GM18511 (cell line): Measurements from ENCODE around the gene PDLIM1.
A peak's percentile ranks its signal among the peaks of the same experiment; 100 is the strongest.

Source experiments
- ATAC-seq: cut with Tn5 transposase; IDR thresholded peaks from one replicate; pipeline ENCODE4 v1.9.1; 2021; ENCODE audit warnings: mild to moderate bottlenecking, moderate library complexity; ENCODE audit not compliant: unreplicated experiment

PDLIM1 gene

DNA sequence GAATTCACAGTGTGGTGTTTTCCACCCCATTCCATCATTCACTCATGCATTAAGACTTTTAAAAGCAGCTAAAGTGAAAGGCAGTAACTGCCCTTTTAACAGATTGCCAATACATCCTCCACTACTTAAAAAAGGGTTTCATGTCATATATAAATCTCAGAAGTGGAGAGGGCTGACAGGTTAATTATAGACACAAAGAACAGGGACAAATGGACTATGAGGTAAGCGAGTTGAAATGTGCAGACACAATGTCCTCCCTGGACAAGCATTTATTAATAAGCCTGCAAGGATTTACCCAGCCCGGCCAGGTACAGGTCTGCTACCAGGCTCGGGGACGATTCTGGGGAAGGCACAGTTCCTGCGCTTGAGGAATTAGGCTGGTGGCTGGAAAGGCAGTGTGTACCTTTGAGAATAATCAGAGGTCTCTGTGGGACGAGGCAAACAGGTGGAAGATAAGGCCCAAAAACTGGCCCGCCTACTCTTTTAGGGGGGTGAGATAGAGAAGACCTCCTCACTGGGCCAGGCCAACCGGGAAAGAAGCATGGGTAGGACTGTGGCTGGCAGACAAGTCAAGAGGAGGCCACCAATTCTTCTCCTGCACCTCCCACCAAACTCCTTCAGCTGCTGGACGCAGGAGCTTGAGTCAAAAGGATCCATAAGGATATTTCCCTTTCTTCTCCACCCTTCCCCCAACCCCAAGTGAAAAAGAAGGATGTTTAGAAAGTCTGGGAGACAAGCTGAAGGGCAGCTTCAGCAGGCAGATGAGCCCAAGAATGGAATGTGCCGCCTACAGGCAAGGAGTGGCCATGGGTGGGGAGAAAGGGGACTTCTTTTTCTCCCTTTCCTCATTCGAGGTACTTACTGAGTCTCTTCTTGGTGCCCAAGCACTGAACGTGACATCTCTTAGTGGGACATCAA lies 1.5 kb downstream of the PDLIM1 start:
- ATAC-seq = no peak

DNA sequence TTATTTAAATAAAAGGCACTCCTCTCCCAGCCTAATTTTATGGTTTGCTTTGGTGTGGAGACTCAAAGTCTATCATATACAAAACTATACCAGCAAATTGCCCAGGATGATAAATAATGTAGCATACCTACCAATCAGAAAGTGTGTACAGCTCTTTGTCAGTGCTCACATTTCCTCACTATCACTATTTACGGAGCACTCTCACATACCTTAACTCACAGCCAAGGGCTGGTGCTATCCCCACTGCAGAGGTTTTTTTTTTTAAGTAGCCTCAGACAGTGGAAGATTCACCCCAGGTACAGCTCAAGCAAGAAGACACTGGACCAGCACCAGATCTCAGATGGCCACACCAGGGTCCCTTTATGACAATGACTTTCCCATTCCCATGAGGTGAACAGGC lies 2.5 kb downstream of the PDLIM1 start:
- ATAC-seq = no peak

DNA sequence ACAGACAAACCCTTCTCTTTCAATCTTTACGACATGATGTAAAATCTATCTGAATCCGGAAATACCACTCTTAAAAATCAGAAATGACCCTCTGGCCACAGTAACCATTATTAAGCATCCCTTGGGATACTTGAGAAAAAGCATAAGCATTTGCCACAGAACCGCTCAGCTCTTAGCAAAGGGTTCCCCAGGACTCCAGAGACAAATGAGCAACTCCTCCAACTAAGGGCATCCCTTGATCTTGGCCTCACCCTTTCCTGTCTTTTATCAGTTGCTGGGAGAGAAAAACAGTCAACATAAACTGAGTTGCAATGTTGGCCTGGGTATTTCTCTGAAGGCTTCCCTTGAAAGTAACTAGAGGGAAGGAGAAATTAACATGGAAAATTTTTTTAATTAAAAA lies 3.5 kb downstream of the PDLIM1 start:
- no peak for ATAC-seq

DNA sequence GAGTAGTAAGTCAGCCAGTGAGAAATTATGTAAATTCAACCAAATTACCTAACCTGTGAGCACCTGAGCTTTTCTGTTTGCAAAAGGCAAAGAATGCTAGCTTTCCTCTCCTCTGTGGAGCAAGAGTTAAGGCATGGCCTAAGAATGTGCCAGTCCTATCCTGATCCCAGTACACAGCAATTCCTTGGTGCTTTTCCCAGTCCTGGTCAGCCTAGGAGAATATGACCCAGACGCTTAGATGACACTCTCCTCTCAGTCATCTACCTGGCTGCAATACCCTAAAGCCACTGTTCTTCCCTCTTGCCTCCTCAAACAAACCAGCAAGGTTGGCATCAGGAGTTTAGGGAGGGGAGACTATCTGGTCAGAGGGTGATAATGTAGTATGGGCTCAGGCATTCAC lies 4.1 kb downstream of the PDLIM1 start:
- no peak for ATAC-seq

DNA sequence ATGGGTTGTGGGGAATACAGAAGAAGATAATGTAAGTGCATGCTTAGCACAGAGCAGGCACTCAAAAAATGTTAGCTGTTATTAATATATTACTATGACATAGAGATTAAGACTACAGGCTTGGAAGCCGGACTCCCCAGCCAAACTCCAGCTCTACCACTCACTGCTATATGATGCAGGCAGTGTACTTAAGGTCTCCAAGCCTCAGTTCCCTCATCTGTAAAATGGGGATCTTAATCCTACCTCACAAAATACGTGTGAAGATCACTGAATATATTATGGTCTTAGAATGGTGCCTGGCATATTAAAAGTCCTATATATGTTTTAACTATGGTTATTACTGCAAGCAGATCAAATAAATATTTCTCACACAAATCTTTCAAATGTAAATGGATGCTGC lies 5.2 kb downstream of the PDLIM1 start:
- no peak for ATAC-seq

DNA sequence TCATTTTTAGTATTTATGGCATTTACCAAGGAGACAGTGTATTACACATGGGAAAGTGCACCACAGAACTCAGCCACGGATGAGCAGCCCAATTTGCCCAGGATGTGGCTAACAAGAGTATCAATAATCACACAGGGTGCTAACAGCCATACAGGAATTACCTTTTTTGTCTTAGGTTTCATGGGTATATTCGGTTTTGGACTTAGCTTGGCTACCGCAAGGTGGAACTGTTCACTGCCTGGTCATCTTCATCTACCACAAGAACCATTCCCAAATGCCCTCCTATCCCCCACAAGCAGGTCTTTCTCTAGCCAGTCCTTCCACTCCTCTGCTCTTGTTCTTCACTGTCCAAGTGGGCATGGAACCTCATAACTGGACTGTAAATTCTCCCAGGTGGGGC lies 6.0 kb downstream of the PDLIM1 start:
- peak; percentile 58 for ATAC-seq

DNA sequence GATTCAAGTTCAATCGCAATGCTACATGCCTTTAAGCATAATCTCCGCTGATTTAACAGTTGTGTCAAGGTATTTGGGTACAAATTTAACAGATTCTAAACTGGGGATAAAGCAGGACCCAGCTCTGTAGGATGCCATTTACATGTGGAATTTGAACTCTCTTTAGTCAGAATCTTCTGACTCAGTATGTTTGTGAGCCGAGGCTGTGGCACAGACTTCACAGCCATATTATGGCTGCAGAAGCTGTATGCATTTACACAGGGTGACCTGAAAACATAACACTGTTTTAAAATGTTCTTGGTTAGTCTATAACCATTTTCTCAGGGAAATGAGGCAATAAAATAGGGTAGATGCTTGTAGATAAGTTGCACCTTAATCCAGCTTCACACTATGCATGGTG lies 8.7 kb downstream of the PDLIM1 start:
- no peak for ATAC-seq

DNA sequence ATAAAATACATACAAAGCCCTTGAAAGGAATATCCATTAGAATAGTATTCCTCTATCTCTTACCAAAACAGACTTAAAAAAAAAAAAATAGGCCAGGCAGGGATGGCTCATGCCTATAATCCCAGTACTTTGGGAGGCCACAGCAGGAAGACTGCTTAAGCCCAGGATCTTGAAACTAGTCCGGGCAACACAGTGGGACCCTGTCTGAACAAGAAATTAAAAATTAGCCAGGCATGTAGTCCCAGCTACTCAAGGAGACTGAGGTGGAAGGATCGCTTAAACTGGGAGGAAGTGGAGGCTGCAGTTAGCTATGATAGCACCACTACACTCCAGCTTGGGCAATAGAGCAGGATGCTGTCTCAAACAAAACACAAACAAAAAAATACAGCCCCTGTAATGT lies 9.6 kb downstream of the PDLIM1 start:
- ATAC-seq = no peak

DNA sequence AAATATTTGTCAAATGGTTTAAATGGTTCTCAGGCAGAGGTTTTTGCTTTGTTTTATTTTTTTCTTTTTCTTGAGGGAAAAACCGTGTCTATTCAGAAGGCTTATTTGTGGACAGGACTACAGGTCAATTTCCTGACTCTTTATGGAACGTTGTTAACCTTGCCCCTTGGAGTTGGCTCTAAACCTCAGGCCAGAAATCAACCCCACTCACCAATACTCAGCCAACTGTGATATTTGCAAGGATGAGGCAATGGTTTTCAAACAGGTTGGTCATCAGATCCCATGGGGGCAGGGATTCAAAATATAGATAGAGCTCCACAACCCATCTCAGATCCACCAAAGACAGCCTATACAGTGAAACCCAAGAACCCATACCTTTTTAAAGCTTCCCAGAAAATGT lies 10.2 kb downstream of the PDLIM1 start:
- no peak for ATAC-seq

DNA sequence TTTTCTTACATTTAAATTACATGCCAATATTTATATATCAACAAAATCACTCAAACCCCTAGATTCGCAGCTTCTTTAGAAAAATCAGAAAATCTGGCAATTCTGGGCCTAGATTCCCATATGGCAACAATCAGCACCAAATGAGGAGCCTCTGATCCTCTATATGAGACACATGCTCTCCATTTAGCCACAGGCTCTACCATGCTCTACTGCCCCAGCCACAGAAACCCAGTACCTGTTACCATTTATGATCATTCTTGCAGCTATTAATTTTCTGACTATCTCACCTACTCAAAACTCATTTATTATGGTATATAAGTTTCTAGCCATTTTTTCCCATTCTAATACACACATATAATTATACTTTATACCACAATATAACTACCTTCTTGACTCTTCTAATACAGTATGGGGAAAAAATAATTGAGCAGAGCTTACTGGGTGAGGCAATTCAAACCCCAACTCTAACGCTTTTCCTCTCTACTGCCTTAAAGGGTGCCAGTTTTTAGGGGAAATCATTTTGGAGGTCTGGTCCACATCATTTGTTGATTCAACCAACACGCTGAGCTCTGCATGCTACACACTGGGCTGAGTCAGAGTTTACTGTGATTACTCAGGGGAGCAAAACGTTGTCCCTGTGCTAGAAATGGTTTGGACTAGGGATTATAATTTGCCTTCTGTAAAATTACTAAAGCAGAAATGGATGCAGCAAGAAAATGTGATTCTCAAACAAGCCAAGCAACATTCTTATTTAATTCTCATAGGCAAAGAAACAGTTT lies 11.6 kb downstream of the PDLIM1 start:
- no peak for ATAC-seq

DNA sequence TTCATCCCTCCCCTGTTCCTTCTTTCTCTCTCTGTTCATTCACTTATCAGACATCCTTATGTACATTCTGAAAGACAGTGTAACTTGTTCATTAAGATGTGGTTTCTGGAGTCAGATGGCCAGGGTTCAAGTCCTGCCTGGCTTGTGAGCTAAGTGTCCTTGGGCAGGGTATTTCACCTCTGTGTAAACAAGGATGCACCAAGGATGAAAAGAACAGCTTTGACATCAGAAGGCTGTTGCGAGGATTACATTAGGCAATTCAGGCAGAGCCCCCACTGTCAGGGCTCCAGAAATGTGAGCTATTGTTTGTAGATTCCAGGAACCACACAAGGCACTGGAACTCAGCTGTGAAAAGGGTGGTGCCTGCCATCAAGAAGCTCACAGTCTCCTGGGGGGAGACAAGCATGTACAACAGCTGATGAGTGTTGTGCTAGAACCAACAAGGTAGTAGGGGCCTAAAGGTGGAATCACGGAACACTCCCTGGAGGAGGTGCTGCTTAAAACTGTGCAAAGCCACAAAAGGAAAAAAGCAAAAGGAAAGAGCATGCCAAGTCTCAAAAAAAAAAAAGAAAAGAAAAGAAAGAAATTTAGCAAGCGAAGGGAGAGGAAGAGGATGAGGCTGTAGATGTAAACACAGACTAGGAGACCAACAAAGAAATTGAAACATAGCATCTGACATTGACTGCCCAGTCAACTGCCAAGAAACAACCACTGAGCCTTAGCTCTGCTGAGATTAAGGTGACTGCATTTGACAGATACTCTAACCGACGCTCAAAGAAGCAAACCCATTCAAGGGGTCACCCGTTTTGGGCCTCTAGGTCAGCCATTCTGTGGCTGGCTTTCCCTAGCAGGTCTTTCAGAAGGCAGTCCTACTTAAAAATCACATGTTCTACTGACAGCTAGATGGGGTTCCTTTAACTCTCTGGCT lies 12.5 kb downstream of the PDLIM1 start:
- ATAC-seq = no peak

DNA sequence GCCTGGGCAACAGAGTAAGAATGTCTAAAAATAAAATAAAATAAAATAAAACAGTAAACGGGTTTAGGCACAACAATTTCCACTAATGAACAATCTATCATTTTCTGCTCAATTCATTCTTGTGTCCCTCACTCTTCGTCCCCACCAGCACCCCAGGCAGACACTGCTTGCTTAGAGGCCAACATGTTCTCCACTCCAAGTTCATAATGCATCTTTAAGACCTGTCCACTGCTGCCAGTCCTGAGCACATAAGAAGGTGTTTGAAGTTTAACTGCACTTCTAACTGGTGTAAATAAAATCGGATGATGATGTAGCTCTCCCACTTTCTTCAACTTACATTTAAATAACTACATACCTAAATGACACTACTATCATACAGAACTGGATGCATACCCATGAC lies 13.2 kb downstream of the PDLIM1 start:
- ATAC-seq = no peak

DNA sequence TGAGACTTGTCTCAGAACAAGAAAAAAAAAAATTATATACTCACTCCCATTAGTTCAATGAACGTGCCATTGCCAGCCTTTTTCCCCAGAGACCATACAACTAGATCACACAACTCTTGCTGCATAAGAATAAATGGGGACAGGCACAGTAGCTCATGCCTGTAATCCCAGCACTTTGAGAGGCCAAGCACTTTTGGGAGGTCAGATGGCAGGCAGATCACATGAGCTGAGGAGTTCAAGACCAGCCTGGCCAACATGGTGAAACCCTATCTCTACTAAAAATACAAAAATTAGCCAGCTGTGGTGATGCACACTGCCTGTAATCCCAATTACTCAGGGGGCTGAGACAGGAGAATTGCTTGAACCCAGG lies 13.6 kb downstream of the PDLIM1 start:
- ATAC-seq = no peak

DNA sequence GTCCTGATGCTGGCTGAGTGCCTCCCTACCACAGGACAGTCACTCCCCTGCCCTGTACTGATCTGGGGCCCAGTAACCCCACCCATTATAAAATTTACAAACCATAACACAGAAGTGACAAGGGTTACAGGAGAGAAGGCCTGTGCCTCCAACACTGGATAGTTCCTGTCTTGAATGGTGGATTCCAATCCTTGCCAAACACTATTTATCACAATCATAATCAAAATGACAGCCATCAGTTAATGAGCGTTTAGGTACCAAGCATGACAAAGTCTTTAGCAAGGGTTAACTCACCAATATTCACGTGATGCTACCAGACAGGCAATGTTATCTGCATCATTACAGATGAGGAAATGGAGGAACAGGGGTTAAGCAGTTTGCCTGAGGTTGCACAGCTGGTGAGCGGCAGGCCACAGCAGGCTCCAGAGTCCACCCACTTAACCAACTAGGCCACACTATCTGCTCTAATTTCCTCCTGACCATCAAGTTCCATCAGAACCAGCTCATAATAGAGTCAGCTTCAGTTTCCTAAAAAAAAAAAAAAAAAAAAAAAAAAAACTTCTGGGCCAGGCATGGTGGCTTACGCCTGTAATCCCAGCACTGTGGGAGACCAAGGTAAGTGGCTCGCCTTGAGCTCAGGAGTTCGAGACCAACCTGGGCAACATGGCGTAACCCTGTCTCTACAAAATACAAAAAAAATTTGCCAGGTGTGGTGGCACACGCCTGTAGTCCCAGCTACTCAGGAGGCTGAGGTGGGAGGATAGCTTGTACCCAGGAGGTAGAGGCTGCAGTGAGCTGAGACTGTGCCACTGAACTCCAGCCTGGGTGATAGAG lies 14.2 kb downstream of the PDLIM1 start:
- ATAC-seq = no peak

DNA sequence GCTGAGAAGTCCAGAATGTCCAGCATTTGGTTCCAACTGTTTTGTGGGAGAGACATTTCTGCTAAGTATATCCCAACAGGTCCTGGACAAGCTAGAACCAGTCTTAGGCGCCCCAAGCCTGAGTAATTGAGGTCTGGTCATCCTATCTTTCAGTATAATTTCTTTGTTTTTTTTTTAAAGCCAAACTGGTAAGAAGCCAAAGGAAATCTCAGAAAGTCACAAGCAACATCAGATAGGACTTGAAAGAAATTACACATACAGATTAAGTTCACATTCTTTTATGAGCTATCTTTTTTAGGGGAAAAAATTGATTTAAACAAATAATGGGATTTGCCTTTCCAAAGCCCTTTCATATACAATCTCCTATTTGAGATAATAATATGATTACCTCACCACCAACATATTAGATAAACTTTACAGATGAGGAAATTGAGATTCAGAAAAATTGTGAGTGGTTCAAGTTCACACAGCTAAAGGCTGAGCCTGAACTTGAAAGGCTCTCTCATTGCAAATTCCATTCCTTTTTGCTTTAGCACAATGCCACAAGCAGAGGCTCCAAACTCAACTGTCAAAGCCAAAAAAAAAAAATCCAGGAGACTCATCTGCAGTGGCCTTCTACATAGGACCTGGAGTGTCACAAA lies 15.0 kb downstream of the PDLIM1 start:
- ATAC-seq = no peak

DNA sequence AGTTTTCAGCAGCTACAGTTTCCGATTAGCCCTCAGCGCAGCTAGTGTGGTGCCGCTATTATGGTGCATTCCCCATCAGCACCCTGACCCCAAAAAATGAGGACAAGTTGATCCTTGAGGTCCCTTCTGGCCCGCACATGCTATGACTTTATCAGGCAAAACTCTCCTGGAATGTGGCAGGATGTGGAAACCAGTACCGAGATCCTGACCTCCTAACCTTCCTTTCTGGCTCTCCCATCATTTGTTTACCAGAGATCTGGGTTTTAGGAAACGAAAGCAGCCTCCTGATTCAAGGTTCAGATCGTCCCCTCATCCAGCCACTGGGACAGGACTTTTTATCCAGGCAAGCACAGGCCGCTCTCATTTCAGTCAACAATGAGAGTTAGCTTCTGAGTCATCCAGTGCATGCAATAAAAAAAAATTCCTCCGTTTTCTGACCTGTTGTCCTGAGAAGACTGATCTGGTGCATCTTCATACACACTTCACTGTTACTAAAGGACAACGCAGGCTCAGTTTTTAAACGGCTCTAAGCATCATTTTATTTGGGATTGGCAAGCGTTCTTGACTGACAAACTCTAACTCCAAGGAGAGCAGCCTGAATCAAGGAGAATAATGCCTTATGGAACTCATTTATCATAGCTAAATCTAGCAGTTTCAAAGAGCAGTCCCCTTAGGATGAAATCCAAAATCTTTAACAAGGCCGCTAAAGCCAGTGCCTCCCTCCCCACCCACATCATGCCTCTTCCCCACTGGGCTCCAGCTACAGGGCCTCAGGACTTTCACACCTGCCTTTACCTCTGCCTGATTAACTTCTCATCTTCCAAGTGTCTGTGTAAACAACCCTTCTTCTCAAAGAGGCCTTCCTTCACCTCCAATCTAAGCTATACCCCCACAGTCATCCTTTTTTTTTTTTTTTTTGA lies 17.1 kb downstream of the PDLIM1 start:
- no peak for ATAC-seq

DNA sequence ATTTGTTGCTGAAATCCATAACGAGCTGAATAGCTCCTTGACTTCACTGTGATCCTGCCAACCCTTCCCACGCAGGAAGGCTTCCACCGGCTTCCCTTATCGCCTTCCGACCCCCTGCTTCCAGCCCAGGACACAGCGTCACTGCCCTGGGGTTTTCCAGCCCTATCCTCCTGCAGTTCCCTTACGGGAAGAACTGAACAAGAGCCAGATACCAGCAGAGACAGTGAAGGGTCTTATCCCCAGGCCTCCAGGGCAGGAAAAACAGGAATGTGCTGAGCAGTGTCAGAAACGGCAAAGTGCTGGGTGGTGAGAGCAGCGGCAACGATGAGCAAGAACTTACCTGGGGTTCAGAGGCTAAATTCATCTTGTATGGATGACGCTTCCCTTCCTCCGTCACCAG lies 22.4 kb downstream of the PDLIM1 start:
- no peak for ATAC-seq

DNA sequence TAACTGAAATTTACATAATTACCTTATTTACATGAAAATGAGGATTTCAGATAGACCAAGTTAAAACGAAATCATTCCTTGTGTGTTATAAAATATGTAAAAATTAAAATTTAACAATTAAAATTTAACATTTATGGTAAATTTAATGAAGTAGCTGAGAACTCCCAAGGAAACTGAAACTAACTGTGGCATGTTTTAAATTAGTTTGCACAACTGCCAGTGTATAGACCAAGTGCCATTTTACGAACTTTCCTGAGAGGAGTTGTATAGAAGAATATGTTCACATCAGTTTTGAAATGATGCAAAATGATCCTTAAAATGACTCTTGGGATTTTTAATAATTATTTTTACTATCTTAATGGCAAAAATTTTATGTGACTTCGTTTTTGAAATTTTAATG lies 23.6 kb downstream of the PDLIM1 start:
- ATAC-seq = no peak

DNA sequence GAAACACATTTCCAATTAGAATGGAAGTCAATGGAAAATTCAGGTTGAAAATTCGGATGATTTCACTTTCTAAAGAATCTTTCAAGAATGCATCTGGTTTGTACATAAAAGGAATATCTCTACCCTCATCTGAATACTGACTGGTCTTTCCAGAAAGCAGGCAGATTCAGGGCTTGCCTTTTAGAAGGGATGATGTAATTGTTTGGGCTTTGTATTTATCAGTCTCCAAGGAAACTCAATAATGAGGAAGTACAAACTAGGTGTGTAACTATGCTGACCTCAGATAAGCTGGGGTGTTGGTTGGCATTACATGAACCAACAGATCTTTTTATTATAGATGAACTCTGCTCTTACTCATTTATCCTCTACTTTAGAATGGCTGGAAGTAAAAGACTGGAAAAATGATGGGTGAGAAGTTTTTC lies 24.1 kb downstream of the PDLIM1 start:
- ATAC-seq = peak; percentile 81
